G401 (cell line): ENCODE measurements around the gene SLC25A24. TPM values are rescaled to one million over a fixed set of nuclear protein-coding genes. Genes with fewer than 3 reads are reported as not detected.
A peak's percentile ranks its signal among the peaks of the same experiment; 100 is the strongest.
"Not testable (repeated sequence)": the region's sequence is repeated elsewhere in the genome, so short reads cannot be mapped to it uniquely, and the experiment has no call there.

Source experiments
- DNase-seq: peaks from one replicate; pipeline ENCODE4 v3.0.0-alpha.2; 2015; ENCODE audit warnings: low spot score
- in situ Hi-C: cut with HindIII; loops from 2 replicates; pipeline ENCODE4 v1.10.0; 2016; ENCODE audit warnings: low sequenced_read_pairs, mixed read lengths
- total RNA-seq: library from RNA; depleted of rRNA; stranded (reverse); fragments of >200 nt; shearing (Covaris generic); gene quantifications from 2 replicates; pipeline ENCODE4 v1.2.3, GENCODE V29; 2014

SLC25A24 gene
- total RNA-seq, 1 experiment from 2014 or later = 81.0 TPM

DNA sequence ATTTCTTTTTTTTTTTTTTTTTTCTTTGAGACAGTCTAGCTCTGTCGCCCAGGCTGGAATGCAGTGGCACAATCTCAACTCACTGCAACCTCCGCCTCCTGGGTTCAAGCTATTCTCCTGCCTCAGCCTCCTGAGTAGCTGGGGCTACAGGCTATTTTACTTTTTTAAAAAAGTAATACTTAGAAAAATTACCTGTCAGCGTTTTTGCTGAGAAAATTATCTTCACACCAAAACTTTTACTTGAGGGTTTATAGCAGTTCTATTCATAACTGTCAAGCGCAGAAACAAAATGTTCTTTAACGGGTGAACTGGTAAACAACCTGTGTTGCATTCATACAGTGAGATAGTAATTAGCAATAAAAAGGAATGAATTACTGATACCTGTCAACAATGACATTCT, 1.5 kb upstream of the SLC25A24 start:
- in situ Hi-C loops = no loop called here
- no peak for DNase-seq

- DNase-seq = peak; percentile 85
- in situ Hi-C loops = no loop called here
Measured at GRCh38 chr1:108200687-108201051, 526 bp upstream of the SLC25A24 start.

DNA sequence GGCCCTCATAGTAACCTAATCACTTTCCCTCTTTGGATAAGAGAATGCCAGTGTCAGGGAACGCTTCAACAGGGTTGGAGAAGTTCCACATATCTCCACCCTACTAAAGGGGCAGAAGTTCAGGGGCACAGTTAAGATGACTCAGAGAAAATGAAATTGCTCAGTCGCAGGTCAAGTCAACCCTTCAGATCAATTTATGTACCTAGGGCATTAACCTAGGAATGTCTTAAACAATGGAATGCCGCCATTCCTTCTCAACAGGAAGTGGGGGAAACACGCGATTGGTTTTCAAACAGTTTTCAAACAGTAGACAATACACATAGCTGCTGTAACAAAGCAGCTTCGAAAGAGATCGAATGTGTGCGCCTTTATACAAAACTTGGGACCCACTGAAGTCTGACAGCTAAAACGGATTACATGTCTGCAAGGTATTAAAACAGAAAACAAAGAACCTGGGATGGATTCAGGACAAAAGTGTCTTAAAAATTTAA, 897 bp downstream of the SLC25A24 start:
- in situ Hi-C loops = no loop called here
- peak; percentile 47 for DNase-seq

DNA sequence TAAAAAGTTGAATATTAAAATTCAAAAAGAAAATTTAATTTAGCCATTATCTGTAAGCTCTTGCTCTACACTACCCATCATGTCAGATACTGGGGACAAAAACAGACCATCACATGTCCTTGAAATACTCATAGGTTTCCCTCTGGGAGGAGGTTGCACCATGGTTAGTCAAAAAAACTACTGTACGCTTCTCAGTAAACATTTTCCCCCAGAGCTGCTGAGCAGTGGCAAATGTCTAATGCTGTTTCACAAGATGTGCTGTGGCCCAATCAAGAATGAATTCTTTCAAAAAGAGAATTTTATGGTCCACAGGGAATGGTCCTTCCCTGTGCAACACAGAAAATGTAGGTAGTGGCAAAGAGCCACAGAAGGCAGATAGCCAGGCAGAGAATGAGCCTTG, 6.1 kb downstream of the SLC25A24 start:
- DNase-seq = no peak
- in situ Hi-C loops = no loop called here

- no peak for DNase-seq
Measured at GRCh38 chr1:108193333-108193732, 6.8 kb downstream of the SLC25A24 start.

GRCh38 chr1:108192581-108192980, 7.6 kb downstream of the SLC25A24 start:
- in situ Hi-C loops = no loop called here
- DNase-seq = no peak

More at GRCh38 chr1:108193333-108193732, 6.8 kb downstream of the SLC25A24 start:
- in situ Hi-C loops = no loop called here

GRCh38 chr1:108190686-108191416, 9.3 kb downstream of the SLC25A24 start:
- in situ Hi-C loops = no loop called here
- DNase-seq = no peak

GRCh38 chr1:108190001-108190634, 10.0 kb downstream of the SLC25A24 start:
- in situ Hi-C loops = no loop called here
- no peak for DNase-seq

DNA sequence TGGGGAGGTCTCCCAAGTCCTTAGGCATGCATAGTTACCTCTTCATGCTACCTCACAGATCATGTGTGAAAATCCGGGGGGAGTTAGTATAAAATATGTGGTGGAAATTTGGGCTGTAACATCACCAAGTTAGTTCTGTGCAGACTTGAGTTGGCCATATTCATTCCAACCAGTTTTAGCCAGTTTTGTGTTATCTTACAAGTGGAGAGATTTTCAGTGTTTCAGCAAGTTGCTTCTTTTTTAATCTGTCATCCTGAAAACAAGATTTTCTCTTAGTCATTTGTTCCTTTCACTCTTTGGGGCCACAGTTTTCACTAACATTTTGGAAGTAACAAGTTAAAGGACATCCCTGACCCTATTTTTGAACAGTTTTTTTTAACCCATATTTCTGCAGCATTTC, 11.3 kb downstream of the SLC25A24 start:
- DNase-seq = no peak
- in situ Hi-C loops = no loop called here

GRCh38 chr1:108182959-108183700, 17.0 kb downstream of the SLC25A24 start:
- DNase-seq = no peak
- in situ Hi-C loops = no loop called here

- DNase-seq = no peak
- in situ Hi-C loops = no loop called here
Measured at GRCh38 chr1:108179018-108179417, 21.1 kb downstream of the SLC25A24 start.

GRCh38 chr1:108162409-108162808, 37.7 kb downstream of the SLC25A24 start:
- in situ Hi-C loops, DNase-seq: not testable (repeated sequence)

DNA sequence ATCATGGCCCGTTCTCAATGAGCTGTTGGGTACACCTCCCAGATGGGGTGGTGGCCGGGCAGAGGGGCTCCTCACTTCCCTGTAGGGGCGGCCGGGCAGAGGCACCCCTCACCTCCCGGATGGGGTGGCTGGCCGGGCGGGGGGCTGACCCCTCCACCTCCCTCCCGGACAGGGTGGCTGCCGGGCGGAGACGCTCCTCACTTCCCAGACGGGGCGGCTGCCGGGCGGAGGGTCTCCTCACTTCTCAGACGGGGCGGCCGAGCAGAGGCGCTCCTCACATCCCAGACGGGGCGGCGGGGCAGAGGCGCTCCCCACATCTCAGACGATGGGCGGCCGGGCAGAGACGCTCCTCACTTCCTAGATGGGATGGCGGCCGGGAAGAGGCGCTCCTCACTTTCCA, 40.2 kb downstream of the SLC25A24 start:
- in situ Hi-C loops, DNase-seq: not testable (repeated sequence)

GRCh38 chr1:108158893-108159453, 41.2 kb downstream of the SLC25A24 start:
- in situ Hi-C loops = no loop called here
- DNase-seq = no peak

DNA sequence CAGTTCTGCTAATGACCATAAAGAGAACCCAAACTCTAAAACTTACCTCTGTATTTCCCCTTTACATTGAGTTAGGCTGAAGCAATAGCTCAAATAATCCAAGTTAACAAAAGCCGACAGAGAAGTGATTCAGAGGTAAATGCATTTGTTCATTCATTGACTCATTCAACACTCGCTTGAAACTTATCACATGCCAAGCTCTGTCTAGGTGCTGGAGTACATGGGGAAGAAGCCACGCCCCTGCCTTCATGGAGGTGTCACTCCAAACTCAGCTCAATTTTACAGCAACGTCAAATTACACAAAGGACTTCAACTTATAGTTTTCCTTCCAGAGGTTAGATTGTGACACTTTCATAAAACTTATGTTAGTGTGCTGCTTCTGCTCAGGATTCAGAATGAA, 45.8 kb downstream of the SLC25A24 start:
- in situ Hi-C loops = no loop called here

GRCh38 chr1:108152782-108153222, 47.3 kb downstream of the SLC25A24 start:
- in situ Hi-C loops = no loop called here

More for the DNA sequence above, 45.8 kb downstream of the SLC25A24 start:
- no peak for DNase-seq

GRCh38 chr1:108151548-108151947, 48.6 kb downstream of the SLC25A24 start:
- in situ Hi-C loops = no loop called here
- DNase-seq = no peak

More at GRCh38 chr1:108152782-108153222, 47.3 kb downstream of the SLC25A24 start:
- no peak for DNase-seq

DNA sequence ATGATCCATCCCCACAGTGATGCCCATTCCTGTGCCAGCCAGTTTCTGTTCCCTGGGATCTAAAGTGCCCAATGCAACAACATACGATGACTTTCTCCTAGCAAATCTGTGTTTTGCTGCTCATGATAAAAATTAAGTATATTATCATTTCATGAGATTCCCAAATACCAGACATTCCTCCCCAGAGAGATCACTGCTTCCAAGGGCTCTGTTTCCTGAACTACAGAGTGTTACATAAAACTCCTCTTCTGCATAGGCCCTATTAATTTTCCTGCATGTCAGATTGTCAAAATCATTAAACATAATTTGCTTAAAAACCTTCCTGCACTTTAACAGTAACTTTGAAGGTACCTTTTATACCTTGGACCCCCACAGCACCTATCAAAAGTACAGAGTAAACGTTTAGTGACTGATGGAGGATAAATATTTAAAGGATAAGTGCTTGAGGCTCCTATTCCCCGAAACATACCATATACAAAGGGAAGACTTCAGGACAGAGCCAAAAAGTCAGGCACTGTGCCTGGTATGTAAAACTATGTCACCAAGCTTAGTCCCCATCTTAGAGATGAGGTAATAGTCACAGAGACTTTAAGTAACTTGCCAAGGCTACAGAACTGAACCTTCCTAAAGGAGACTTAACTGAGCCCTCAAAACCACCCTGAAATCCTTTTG, 50.2 kb downstream of the SLC25A24 start:
- in situ Hi-C loops = no loop called here
- DNase-seq = no peak

GRCh38 chr1:108144569-108144968, 55.6 kb downstream of the SLC25A24 start:
- in situ Hi-C loops, DNase-seq: not testable (repeated sequence)
